NCI-H2107 (cell line): Measurements from ENCODE around the gene C14orf93.

Experiments
- DNase-seq: peaks from one replicate; lab custom pipeline; 2025; lab: John Stamatoyannopoulos, UW

The C14orf93 gene

DNA sequence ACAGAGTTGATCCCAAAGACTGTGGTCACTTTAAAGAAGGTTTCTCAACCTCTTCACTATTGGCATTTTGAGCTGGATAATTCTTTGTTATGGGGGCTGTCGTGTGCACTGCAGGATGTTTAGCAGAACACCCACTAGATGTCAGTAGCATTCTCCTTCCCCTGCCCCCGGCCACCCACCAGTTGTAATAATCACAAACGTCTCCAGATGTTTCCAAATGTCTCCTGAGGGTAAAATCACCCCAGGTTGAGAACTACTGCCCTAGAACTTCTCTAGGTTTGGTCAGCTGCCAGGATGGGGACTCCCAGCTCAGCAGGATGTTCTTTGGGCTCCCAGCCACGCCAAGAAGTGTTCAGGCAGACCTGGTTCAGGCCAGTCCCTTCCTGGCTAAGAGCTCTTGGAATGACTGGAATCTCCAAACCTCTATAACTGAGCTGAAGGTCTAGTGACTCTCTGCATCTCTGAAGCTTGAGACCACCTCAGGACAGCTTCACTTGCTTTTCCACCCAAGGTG, 15.1 kb downstream of the C14orf93 start:
- DNase-seq: no peak

- DNase-seq: no peak
These were observed 16.4 kb downstream of the C14orf93 start for GRCh38 chr14:22993517-22993916.

DNA sequence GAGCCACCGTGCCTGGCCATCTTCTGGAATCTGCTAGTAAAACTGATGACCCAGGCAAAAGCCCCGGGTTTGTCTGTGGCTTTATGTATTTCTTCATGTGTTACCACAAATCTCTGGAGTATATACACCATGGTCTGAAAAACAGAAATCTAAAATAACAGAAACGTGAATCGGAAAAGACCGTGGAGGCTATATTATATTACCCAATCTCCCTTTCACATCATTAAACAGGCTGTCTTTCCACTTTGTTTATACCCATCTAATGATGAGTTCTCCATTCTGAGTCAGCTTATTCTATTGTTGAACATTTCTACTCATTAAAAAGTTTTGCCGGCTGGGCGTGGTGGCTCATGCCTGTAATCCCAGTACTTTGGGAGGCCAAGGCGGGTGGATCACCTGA, 18.1 kb downstream of the C14orf93 start:
- no peak for DNase-seq

GRCh38 chr14:22987291-22987690, 22.7 kb downstream of the C14orf93 start:
- no peak for DNase-seq

GRCh38 chr14:22986508-22987054, 23.4 kb downstream of the C14orf93 start:
- peak; percentile 91 for DNase-seq

DNA sequence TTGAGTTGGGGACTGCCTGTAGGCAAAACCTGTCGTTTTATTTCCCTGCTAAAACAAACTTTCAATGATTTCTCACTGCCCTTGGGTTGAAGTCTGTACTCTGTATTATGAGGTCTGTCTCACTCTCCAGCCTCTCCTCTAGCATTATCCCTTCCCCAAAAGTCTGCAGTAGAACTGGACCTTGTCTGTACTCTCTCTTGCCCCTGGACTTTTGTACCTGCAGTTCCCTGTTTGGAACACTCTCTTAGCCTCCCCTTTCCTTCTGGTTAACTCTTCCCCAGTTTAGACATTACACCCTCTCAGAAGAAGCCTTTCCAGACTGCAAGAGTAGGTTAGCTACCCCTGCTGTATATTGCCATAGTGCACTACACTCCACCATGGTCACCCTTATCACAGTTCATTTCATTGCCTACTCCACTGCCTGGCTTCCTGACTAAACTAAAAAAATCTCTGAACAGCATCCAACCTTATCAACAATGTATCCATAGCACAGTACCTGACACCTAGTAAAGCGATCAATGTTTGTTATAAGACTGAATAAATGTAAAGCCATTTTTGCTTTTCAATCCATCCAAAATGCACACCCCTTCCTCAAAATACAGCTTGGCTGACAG, 23.9 kb downstream of the C14orf93 start:
- no peak for DNase-seq

DNA sequence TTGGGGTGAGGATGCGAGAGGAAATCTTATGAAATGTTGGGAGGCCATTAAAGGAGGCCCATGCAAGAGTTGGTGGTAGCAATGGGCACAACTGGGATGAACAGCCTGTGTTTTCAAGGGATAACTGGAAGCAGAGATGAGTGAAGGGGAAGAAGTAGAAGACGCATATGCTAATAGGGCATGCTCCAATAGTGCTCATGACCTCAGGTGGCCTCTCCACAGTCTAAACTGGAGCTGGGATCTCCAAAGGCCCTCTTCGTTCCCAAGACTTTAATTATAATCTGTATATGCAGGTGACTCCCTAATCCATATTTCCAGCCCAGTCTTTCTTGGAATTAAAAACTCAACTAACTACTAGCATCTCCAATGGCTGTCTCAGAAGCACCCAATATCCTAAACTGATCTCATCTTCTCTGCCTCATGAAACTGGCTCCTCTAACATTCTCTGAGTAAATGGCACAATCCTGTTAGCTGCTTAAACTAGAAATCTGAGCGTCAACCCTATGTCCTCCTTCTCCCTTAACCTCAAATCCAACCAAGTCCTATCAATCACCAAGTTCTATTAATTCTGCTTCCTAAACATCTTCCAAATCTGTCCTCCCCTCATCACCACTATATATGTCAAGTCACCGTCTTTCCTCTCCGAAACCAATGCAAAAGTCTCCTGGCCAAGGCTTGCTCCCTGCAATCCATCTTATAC, 24.8 kb downstream of the C14orf93 start:
- no peak for DNase-seq

DNA sequence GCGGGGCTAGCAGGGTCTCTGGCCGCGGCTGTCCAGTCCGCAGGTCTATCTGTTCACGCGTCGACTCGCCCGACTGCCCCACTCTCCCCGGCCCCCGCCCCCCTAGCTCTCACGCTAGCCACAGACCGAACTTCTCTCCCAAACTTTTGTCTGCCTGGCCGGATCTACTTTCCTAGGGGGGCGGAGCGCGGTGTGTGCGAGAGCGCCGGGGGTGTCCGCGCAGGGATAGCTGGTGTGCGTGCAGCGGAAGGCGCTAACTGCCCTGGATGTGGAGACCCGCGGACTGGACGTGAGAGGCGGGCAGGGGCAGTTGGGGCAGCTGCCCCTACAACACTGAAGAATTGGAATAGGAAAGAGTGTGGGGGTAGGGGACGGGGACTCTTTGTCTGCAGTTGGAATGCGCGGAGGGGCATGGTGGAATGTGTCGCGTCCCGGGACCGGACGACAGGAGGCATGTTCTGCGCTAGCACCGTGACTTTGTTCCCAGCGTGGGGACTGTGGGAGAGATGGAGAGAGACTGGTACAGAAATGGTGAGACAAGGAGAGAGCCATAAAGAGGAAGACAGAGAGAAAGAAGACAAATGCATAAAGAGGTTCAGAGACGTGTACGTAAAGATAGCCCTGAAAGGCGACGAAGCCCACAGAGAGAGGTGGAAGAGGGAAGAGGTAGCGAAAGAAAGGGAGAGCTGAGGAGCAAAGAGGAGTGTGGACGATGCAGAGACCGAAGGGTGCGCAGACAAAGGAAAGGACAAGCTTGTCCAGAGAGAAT, 27.3 kb downstream of the C14orf93 start, which contains the start of gene AJUBA:
TSS of gene AJUBA (minus strand) at position 75 of the 769 bp plus-strand sequence. CDS start 285 bp downstream, outside the sequence.
- DNase-seq: peak; percentile 57

GRCh38 chr14:22981876-22982476, 28.0 kb downstream of the C14orf93 start:
- no peak for DNase-seq

DNA sequence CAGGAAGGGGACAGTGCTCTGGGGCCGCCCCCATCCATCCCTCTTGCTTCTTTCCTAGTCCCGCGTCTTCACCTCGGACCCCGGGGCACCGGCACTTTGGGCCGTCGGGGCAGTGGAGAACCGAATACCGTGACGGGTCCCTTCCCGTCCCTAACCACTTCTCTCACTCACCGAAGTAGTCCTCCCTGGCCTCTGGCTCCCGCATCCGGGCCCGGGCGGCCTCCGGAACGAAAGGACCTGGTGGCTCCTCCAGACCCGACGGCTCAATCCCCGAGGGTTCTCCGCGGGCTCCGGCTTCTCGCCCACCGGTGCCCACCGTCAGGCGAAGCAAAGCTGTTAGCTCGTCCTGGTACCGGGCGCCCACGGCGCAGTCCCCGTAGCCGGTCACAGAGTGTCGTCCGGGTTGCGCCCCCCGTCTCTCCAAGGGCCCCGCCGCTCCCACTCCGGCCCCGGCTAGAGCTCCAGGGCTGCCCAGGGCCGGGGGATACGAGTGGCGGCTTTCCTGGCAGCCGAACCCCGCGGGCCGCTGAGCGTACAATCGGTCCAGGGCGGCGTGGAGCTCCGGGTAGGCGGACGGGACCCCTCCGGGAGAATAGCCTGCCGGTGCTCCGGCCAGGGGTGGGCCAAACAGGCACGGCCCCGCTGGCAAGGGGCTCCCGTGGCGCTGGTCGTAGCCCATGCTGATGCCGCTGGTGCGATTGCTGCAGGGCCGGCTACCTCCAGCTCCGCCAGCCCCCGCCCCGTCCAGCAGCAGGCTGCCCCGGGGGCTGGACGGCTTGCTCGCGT, 28.7 kb downstream of the C14orf93 start:
- DNase-seq: no peak

- no peak for DNase-seq
These were observed 29.3 kb downstream of the C14orf93 start for GRCh38 chr14:22980672-22981089.

- DNase-seq: no peak
These were observed 30.1 kb downstream of the C14orf93 start for GRCh38 chr14:22979748-22980392.

DNA sequence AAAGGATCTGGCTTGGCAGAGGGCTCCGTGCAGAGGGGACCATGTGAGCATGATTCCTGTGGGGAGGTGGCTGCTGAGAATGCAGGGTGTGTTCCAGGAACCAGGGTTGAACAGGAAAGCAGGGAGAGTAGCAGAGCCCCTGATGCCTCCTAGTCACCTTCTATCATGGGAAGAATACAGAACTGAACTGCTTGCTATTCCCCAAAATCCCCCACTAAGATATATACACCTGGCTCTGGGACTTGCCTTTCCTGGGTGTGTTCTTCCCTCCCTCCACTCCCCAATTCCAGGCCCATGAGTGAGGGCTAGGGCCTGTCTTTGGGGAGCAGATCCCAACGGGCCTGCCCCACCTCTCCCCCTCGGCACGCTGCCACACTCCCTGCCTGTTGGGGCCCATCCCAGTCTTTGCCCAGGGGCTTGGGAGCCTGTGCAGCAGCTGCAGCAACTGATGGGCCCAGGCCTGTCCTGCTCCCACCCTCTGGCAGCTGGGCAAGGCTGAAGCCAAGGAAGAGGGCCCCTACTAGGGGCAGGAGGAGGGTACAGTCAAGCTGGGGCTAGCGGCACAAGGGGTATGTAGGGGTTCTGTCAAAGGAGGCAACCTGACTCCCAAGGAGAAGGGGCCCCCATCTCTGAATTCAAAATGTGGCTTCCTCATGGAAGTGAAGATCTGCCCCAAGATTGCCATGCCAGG, 30.8 kb downstream of the C14orf93 start:
- no peak for DNase-seq

- DNase-seq: no peak
These were observed 31.5 kb downstream of the C14orf93 start for GRCh38 chr14:22978487-22978837.

- DNase-seq: no peak
These were observed 32.1 kb downstream of the C14orf93 start for GRCh38 chr14:22977684-22978486.

- DNase-seq: no peak
These were observed 32.6 kb downstream of the C14orf93 start for GRCh38 chr14:22977434-22977683.

- no peak for DNase-seq
These were observed 33.1 kb downstream of the C14orf93 start for GRCh38 chr14:22976620-22977433.

DNA sequence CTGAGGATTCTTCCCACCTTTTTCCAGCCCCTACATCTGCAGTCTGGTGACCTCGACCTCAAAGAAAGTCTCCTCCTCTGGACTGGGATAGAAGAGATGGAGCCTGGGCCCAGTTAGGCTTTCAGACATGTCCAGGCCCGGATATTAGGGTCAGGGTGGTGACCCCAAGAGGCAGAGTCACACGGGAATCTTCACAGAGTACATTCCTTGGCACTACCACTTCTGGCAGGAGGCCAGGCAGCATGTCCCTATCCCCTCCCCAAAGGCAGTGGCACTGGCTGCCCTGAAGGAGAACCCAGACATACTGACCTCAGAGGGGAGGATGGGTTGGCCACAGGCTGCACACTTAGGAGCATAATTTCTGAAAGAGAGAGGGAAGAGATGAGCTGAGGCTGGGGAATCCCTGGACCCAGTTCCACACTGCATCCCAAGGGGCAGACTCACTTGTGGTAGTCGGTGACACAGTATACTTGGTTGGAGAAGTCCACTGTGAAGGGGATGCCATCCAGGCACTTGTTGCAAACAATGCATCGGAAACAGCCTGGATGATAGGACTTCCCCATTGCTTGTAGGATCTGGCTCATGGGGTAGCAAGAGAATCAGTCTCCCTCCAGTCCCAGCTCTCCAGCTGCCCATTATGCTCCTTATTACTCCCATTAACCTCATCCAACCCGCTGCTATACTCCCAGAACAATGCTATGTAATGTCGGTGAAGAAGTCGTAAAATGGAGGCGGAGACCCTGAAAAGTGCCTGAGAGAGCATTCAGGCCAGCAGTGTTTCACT, 35.2 kb downstream of the C14orf93 start:
- DNase-seq: no peak
